HepG2 (cell line): Measurements from ENCODE around the gene TNFSF15. TPM values are rescaled to one million over a fixed set of nuclear protein-coding genes. Genes with fewer than 3 reads are reported as not detected.

Experiments used
- ATAC-seq: fragments of 200-7000 bp; cut with Tn5 transposase; 3 replicates; pipeline ENCODE4 v1.9.1; 2020; ENCODE audit warnings: mild to moderate bottlenecking, moderate library complexity
- BruUV-seq: library from RNA; stranded (reverse); fragments of 400-500 nt; replicated peaks from 2 replicates; lab custom pipeline; 2021; lab: Mats Ljungman, UMichigan
- CTCF ChIA-PET: fragments of 300-600 bp; formaldehyde crosslinking; extraction: SDS; loops from one replicate; lab custom pipeline; 2021; ENCODE audit warnings: low total read pairs, inconsistent platforms, low intra/inter-chr PET ratio; lab: Yijun Ruan, JAX
- POLR2A ChIA-PET: fragments of 350-600 bp; sonication (Branson Sonifier 250); formaldehyde crosslinking; loops from one replicate; lab custom pipeline; 2020; ENCODE audit warnings: antibody characterized with exemption, inconsistent platforms; lab: Yijun Ruan, JAX
- DNase-seq: peaks from one replicate; pipeline ENCODE4 v3.0.0-alpha.2; 2015; ENCODE audit warnings: low spot score
- FAIRE-seq: peaks from 3 replicates; lab custom pipeline; 2011; peaks lifted over from hg19 to GRCh38; lab: Jason Lieb, UNC
- H2AFZ ChIP-seq: one replicate; pipeline ENCODE4 v1.6.1; 2011; ENCODE audit warnings: low read length, inconsistent platforms
- H3K27ac ChIP-seq: fragments of 300-600 bp; 3 replicates; pipeline ENCODE4 v1.8.0; 2011; ENCODE audit warnings: mixed run types, mild to moderate bottlenecking, mixed read lengths, low read length, inconsistent platforms; ENCODE audit not compliant: insufficient read depth; ENCODE audit errors: extremely low read length
- H3K27me3 ChIP-seq, 2 experiments: fragments of 200-600 bp in 1 of 2; 2 replicates in 1 of 2; 3 replicates in 1 of 2; pipeline versions ENCODE4 v1.6.0 to v1.8.0; 2011; ENCODE audit warnings: low read length in 2 of 2, mild to moderate bottlenecking in 2 of 2, moderate library complexity in 2 of 2, inconsistent platforms in 1 of 2; ENCODE audit not compliant: insufficient read depth in 2 of 2, control insufficient read depth in 1 of 2
- H3K36me3 ChIP-seq, 2 experiments: fragments of 200-600 bp in 1 of 2; replicated peaks in 1 of 2; 2 replicates in 1 of 2; 3 replicates in 1 of 2; pipeline versions ENCODE4 v1.5.1 to v1.8.0; 2011; ENCODE audit warnings: low read length in 2 of 2, inconsistent platforms in 1 of 2; ENCODE audit not compliant: insufficient read depth in 2 of 2, control insufficient read depth in 1 of 2
- H3K4me1 ChIP-seq: 2 replicates; pipeline ENCODE4 v1.5.1; 2012; ENCODE audit warnings: low read length, inconsistent platforms; ENCODE audit not compliant: insufficient read depth
- H3K4me2 ChIP-seq: 2 replicates; pipeline ENCODE4 v1.6.0; 2011; ENCODE audit warnings: low read depth, low read length, inconsistent platforms
- H3K4me3 ChIP-seq, 3 experiments: fragments of 200-600 bp in 1 of 3; sonication (generic), shearing (Covaris generic) in 1 of 3; replicated peaks in 1 of 3; 2 replicates each; pipeline ENCODE4 v1.5.1; 2011 to 2016; ENCODE audit warnings: low read length in 3 of 3, inconsistent platforms in 2 of 3, low read depth in 2 of 3, mild to moderate bottlenecking in 2 of 3, control low read depth in 1 of 3, mixed read lengths in 1 of 3; ENCODE audit not compliant: insufficient read depth in 1 of 3
- H3K79me2 ChIP-seq: one replicate; pipeline ENCODE4 v1.6.1; 2011; ENCODE audit warnings: low read length, inconsistent platforms; ENCODE audit not compliant: insufficient read depth
- H3K9ac ChIP-seq: 2 replicates; pipeline ENCODE4 v1.6.0; 2011; ENCODE audit warnings: mild to moderate bottlenecking, low read depth, low read length, inconsistent platforms; ENCODE audit not compliant: insufficient read depth
- H3K9me3 ChIP-seq: 2 replicates; pipeline ENCODE4 v1.5.1; 2012; ENCODE audit warnings: mild to moderate bottlenecking, low read length
- H4K20me1 ChIP-seq: 2 replicates; pipeline ENCODE4 v1.6.0; 2011; ENCODE audit warnings: inconsistent platforms, mild to moderate bottlenecking, low read length, moderate library complexity; ENCODE audit not compliant: insufficient read depth
- HNF4A ChIP-seq: sonication (generic); formaldehyde crosslinking; IDR thresholded peaks from 2 replicates; pipeline ENCODE4 v1.4.0; 2020; ENCODE audit warnings: missing genetic modification reagents
- KLF13 ChIP-seq: sonication (generic); formaldehyde crosslinking; IDR thresholded peaks from 2 replicates; pipeline ENCODE4 v1.4.0; 2020; ENCODE audit warnings: mild to moderate bottlenecking, missing genetic modification reagents
- MIER3 ChIP-seq: IDR thresholded peaks from 2 replicates; pipeline ENCODE4 v1.6.1; 2016; ENCODE audit warnings: missing compliant biosample characterization, borderline replicate concordance
- MTF2 ChIP-seq: sonication (generic); formaldehyde crosslinking; IDR thresholded peaks from 2 replicates; pipeline ENCODE4 v1.5.0; 2020; ENCODE audit warnings: missing genetic modification reagents, borderline replicate concordance
- in situ Hi-C: cut with HindIII; loops from 2 replicates; pipeline ENCODE4 v1.10.0; 2017; ENCODE audit warnings: low pct_unique_long_range_greater_than_20kb; ENCODE audit not compliant: extremely low pct_ligation_motif_present
- intact Hi-C: fragments of 100-400 bp; cut with micrococcal nuclease; formaldehyde crosslinking; loops from one replicate; pipeline ENCODE4 v1.10.0; 2022; ENCODE audit not compliant: unreplicated experiment
- polyA plus RNA-seq, 8 experiments: library from polyadenylated mRNA; depleted of rRNA in 3 of 8; stranded (reverse) in 7 of 8; unstranded in 1 of 8; fragments of >200 nt; fragmentation: Illumina TruSeq in 4 of 8; extraction: Trizol in 4 of 8; gene quantifications; 2 replicates each; pipeline versions ENCODE4 v1.2.1 to v1.2.3, GENCODE V29; 2011 to 2016; ENCODE audit warnings: low read depth in 4 of 8, missing spikeins in 1 of 8, mixed read lengths in 1 of 8; ENCODE audit not compliant: insufficient read depth in 1 of 8
- total RNA-seq, 5 experiments: library from RNA; depleted of rRNA; stranded (reverse); fragments of >200 nt; fragmentation: Illumina TruSeq; extraction: Trizol; gene quantifications; 2 replicates each; pipeline ENCODE4 v1.2.3, GENCODE V29; 2016; ENCODE audit warnings: low read depth in 1 of 5
- TF ChIP-seq, protein P1 (sequence below): sonication (generic); formaldehyde crosslinking; IDR thresholded peaks from 2 replicates; pipeline ENCODE4 v1.4.0; 2020; ENCODE audit warnings: missing genetic modification reagents, low read depth, mild to moderate bottlenecking, borderline replicate concordance
- TF ChIP-seq, protein P2 (sequence below): sonication (generic); formaldehyde crosslinking; IDR thresholded peaks from 2 replicates; pipeline ENCODE4 v1.4.0; 2020; ENCODE audit warnings: missing genetic modification reagents

The TNFSF15 gene
- total and polyA plus RNA-seq, 2 of the 13 experiments (the other 11 are each of a cell fraction or from before 2014, with no cell fraction given), result 0.02 to 0.03 TPM

DNA sequence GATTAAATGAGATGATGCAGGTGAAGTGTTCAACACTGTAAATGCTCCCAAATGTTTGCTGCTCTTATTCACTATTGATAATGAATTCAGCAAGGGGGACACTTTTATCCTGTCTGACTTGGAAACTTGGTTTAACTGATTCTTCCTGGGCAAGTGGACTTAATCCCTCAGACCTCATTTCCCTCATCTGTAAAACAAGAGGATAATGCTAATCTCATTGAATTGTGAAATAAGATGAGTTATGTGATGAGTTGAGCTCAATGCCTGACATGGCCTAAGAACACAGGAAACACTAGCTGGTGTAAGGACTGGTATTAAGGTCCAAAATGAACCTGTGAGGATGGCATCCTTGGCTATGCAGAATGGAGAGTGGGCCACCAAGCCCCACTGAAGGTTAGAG lies 23.3 kb downstream of the TNFSF15 start:
- Histone ChIP-seq H3K9ac (no peak overlapping the region), H3K4me3 (no peak overlapping the region), H3K9me3 (no peaks in the 10 kb centered on the region), H3K27ac (no peak overlapping the region), H4K20me1 (no peaks in the 10 kb centered on the region), H3K79me2 (no peaks in the 10 kb centered on the region), H3K36me3 (no peaks in the 10 kb centered on the region), H3K27me3 (no peaks in the 10 kb centered on the region; a peak in 2 of 5 replicates), H3K4me2 (no peak overlapping the region), H3K4me1 (no peaks in the 10 kb centered on the region), H2AFZ (no peak overlapping the region)
- DNase-seq (no peak), FAIRE-seq (no peak), ATAC-seq (no peak)
- intact Hi-C loops (no loop called here), in situ Hi-C loops (no loop called here)
- TF ChIP-seq, protein P1, sequence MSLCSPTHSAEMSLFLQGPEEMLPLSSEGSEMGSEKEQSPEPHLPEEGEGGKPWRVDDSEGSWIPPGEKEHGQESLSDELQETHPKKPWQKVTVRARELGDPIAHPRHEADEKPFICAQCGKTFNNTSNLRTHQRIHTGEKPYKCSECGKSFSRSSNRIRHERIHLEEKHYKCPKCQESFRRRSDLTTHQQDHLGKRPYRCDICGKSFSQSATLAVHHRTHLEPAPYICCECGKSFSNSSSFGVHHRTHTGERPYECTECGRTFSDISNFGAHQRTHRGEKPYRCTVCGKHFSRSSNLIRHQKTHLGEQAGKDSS (CRISPR knock-in tag), result no peak
- TF ChIP-seq MTF2 (CRISPR knock-in tag) (no peak), HNF4A (no peak), MIER3 (CRISPR knock-in tag) (no peak), KLF13 (CRISPR knock-in tag) (no peak)
- TF ChIP-seq, protein P2, sequence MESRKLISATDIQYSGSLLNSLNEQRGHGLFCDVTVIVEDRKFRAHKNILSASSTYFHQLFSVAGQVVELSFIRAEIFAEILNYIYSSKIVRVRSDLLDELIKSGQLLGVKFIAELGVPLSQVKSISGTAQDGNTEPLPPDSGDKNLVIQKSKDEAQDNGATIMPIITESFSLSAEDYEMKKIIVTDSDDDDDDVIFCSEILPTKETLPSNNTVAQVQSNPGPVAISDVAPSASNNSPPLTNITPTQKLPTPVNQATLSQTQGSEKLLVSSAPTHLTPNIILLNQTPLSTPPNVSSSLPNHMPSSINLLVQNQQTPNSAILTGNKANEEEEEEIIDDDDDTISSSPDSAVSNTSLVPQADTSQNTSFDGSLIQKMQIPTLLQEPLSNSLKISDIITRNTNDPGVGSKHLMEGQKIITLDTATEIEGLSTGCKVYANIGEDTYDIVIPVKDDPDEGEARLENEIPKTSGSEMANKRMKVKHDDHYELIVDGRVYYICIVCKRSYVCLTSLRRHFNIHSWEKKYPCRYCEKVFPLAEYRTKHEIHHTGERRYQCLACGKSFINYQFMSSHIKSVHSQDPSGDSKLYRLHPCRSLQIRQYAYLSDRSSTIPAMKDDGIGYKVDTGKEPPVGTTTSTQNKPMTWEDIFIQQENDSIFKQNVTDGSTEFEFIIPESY, result no peak
- no TSS peak for BruUV-seq
- ChIA-PET CTCF (no interaction called here), POLR2A (no interaction called here)
